Ishikawa (cell line): ENCODE data around the gene SEPTIN7.

ENCODE experiments used
- CEBPB ChIP-seq: IDR thresholded peaks from 2 replicates; pipeline ENCODE4 v1.6.1; 2012
- CREB1 ChIP-seq: IDR thresholded peaks from 2 replicates; pipeline ENCODE4 v1.6.1; 2012; ENCODE audit warnings: low read depth
- EP300 ChIP-seq: IDR thresholded peaks from 2 replicates; pipeline ENCODE4 v1.6.1; 2012; ENCODE audit warnings: borderline replicate concordance
- RAD21 ChIP-seq: IDR thresholded peaks from 2 replicates; pipeline ENCODE4 v1.6.1; 2012; ENCODE audit warnings: low read depth
- TAF1 ChIP-seq: IDR thresholded peaks from 2 replicates; pipeline ENCODE4 v1.6.1; 2012; ENCODE audit warnings: low read depth, mild to moderate bottlenecking
- YY1 ChIP-seq: IDR thresholded peaks from 2 replicates; pipeline ENCODE4 v1.6.1; 2012; ENCODE audit warnings: low read depth
- TF ChIP-seq, protein P1 (sequence below): IDR thresholded peaks from 2 replicates; pipeline ENCODE4 v1.6.1; 2012; ENCODE audit warnings: low read depth, mild to moderate bottlenecking
- TF ChIP-seq, protein P2 (sequence below): IDR thresholded peaks from 2 replicates; pipeline ENCODE4 v1.6.1; 2012

DNA sequence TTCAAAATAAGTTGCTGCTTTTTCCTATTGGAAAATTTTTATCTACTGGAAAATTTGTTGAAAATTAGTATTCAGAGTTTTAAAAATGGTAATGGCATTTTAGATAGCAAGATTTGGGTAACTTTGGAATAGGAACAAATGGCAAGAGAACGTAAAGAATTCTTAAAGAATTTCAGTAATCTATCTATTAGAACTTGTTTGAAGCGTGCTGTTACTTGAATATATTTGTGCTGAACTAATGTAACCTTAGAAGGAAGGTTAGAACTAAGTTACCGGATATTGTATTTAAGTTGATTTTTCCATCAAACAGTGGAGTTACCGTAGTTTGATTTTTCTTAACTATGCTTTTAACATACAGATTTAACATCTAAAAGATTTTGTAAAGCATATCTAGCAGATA, 25.9 kb downstream of the SEPTIN7 start:
- TF ChIP-seq RAD21 (no peak), YY1 (no peak), EP300 (no peak), CEBPB (no peak), CREB1 (no peak), TAF1 (no peak)
- TF ChIP-seq, protein P1, sequence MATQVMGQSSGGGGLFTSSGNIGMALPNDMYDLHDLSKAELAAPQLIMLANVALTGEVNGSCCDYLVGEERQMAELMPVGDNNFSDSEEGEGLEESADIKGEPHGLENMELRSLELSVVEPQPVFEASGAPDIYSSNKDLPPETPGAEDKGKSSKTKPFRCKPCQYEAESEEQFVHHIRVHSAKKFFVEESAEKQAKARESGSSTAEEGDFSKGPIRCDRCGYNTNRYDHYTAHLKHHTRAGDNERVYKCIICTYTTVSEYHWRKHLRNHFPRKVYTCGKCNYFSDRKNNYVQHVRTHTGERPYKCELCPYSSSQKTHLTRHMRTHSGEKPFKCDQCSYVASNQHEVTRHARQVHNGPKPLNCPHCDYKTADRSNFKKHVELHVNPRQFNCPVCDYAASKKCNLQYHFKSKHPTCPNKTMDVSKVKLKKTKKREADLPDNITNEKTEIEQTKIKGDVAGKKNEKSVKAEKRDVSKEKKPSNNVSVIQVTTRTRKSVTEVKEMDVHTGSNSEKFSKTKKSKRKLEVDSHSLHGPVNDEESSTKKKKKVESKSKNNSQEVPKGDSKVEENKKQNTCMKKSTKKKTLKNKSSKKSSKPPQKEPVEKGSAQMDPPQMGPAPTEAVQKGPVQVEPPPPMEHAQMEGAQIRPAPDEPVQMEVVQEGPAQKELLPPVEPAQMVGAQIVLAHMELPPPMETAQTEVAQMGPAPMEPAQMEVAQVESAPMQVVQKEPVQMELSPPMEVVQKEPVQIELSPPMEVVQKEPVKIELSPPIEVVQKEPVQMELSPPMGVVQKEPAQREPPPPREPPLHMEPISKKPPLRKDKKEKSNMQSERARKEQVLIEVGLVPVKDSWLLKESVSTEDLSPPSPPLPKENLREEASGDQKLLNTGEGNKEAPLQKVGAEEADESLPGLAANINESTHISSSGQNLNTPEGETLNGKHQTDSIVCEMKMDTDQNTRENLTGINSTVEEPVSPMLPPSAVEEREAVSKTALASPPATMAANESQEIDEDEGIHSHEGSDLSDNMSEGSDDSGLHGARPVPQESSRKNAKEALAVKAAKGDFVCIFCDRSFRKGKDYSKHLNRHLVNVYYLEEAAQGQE = no peak
- TF ChIP-seq, protein P2, sequence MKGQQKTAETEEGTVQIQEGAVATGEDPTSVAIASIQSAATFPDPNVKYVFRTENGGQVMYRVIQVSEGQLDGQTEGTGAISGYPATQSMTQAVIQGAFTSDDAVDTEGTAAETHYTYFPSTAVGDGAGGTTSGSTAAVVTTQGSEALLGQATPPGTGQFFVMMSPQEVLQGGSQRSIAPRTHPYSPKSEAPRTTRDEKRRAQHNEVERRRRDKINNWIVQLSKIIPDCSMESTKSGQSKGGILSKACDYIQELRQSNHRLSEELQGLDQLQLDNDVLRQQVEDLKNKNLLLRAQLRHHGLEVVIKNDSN = no peak
